ENCODE data around the gene SSC5D. TPM values are rescaled to one million over a fixed set of nuclear protein-coding genes. Genes with fewer than 3 reads are reported as not detected.
A peak's percentile ranks its signal among the peaks of the same experiment; 100 is the strongest.

The SSC5D gene
- total and polyA plus RNA-seq, 9 of the 15 experiments (the other 6 are each of a cell fraction or from before 2014, with no cell fraction given): 0.04 to 0.71 (median 0.14) TPM; not detected in 2

DNA sequence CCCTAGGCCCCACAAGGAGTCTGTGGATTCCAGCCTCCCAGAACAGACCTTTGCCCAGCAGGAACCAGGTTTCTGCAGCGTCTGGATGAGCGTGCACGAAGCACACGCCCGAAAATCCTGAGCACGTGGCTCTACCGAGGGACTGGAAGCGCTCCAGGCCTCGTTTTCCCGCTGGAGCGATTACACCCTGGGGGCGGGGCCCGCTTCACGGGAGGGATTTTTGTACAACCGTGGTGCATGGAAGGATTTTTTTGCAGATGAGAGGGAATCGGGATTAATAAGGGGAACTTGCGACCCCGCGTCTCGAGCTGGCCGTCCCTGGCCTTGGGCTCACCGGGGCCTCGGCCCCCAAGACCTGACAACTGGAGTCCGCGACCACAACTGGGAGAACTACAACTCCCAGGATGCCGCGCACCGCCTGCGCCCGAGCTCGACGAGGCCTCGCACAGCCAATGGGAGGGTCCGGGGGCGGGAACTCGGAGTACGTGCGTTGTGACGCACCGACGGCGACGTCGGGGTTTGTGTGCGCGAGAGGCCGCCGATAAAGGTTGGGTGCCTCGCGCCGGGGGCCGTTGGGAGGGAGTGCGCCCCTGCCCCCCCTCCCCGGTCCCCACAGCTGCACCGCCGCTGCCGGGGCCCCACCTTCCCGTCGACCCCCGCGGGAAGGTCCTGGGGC is 12.0 kb upstream of the SSC5D start, which contains the start of gene ZNF628 (continued):
- TF ChIP-seq, protein P1, sequence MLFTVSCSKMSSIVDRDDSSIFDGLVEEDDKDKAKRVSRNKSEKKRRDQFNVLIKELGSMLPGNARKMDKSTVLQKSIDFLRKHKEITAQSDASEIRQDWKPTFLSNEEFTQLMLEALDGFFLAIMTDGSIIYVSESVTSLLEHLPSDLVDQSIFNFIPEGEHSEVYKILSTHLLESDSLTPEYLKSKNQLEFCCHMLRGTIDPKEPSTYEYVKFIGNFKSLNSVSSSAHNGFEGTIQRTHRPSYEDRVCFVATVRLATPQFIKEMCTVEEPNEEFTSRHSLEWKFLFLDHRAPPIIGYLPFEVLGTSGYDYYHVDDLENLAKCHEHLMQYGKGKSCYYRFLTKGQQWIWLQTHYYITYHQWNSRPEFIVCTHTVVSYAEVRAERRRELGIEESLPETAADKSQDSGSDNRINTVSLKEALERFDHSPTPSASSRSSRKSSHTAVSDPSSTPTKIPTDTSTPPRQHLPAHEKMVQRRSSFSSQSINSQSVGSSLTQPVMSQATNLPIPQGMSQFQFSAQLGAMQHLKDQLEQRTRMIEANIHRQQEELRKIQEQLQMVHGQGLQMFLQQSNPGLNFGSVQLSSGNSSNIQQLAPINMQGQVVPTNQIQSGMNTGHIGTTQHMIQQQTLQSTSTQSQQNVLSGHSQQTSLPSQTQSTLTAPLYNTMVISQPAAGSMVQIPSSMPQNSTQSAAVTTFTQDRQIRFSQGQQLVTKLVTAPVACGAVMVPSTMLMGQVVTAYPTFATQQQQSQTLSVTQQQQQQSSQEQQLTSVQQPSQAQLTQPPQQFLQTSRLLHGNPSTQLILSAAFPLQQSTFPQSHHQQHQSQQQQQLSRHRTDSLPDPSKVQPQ (CRISPR knock-in tag; IDR thresholded peaks at IDR 0.05; ENCODE audit: borderline replicate concordance): no peak
- TF ChIP-seq TGIF2 (CRISPR knock-in tag; IDR thresholded peaks at IDR 0.05): no peak
- TF ChIP-seq MYC (IDR thresholded peaks at IDR 0.05; ENCODE audit: low read depth, low read length): peak; percentile 98
- peak; percentile 99 for TF ChIP-seq MYC (CRISPR knock-in tag; IDR thresholded peaks at IDR 0.05; ENCODE audit: borderline replicate concordance, low read depth)
- no peak for TF ChIP-seq BRD4 (IDR thresholded peaks at IDR 0.05)
- peak; percentile 41; the same call in 1 of the 2 replicates for TF ChIP-seq ZNF717 (CRISPR knock-in tag; IDR thresholded peaks at IDR 0.05)
- no peak for TF ChIP-seq TAF15 (IDR thresholded peaks at IDR 0.05; ENCODE audit: low read depth, low read length)
- peak; percentile 64 for TF ChIP-seq KHSRP (IDR thresholded peaks at IDR 0.05)
- TF ChIP-seq C11orf30 (IDR thresholded peaks at IDR 0.05; ENCODE audit: low read depth): peak; percentile 40; the same call in 1 of the 2 replicates
- no peak for TF ChIP-seq ZKSCAN3 (CRISPR knock-in tag; IDR thresholded peaks at IDR 0.05)
- no peak for TF ChIP-seq STAT5B (CRISPR knock-in tag; IDR thresholded peaks at IDR 0.05)
- TF ChIP-seq PHB2 (IDR thresholded peaks at IDR 0.05; ENCODE audit: low read depth): no peak
- TF ChIP-seq ZFX (CRISPR knock-in tag; IDR thresholded peaks at IDR 0.05): peak; percentile 99
- peak; percentile 96; the same call in 1 of the 2 replicates for TF ChIP-seq KAT7 (CRISPR knock-in tag; IDR thresholded peaks at IDR 0.05; ENCODE audit: borderline replicate concordance)
- no peak for TF ChIP-seq ARID1B (IDR thresholded peaks at IDR 0.05)
- TF ChIP-seq, protein P2, sequence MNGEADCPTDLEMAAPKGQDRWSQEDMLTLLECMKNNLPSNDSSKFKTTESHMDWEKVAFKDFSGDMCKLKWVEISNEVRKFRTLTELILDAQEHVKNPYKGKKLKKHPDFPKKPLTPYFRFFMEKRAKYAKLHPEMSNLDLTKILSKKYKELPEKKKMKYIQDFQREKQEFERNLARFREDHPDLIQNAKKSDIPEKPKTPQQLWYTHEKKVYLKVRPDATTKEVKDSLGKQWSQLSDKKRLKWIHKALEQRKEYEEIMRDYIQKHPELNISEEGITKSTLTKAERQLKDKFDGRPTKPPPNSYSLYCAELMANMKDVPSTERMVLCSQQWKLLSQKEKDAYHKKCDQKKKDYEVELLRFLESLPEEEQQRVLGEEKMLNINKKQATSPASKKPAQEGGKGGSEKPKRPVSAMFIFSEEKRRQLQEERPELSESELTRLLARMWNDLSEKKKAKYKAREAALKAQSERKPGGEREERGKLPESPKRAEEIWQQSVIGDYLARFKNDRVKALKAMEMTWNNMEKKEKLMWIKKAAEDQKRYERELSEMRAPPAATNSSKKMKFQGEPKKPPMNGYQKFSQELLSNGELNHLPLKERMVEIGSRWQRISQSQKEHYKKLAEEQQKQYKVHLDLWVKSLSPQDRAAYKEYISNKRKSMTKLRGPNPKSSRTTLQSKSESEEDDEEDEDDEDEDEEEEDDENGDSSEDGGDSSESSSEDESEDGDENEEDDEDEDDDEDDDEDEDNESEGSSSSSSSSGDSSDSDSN (IDR thresholded peaks at IDR 0.05; ENCODE audit: borderline replicate concordance in 1 of 2, low read depth in 2 of 2, low read length in 2 of 2): no peak
- TF ChIP-seq, protein P3, sequence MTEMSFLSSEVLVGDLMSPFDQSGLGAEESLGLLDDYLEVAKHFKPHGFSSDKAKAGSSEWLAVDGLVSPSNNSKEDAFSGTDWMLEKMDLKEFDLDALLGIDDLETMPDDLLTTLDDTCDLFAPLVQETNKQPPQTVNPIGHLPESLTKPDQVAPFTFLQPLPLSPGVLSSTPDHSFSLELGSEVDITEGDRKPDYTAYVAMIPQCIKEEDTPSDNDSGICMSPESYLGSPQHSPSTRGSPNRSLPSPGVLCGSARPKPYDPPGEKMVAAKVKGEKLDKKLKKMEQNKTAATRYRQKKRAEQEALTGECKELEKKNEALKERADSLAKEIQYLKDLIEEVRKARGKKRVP (CRISPR knock-in tag; IDR thresholded peaks at IDR 0.05): no peak
- TF ChIP-seq TEAD4 (IDR thresholded peaks at IDR 0.05; ENCODE audit: low read length): 0 out of 2 replicates have a peak, but pooled peaks have one; percentile 9
- TF ChIP-seq TEAD4 (CRISPR knock-in tag; IDR thresholded peaks at IDR 0.05; ENCODE audit: borderline replicate concordance): no peak
- no peak for TF ChIP-seq MCM2 (IDR thresholded peaks at IDR 0.05; ENCODE audit: low read depth)
- TF ChIP-seq RBM17 (IDR thresholded peaks at IDR 0.05; ENCODE audit: borderline replicate concordance, low read depth, low read length): no peak
- peak; percentile 71; the same call in 1 of the 2 replicates for TF ChIP-seq MTA3 (IDR thresholded peaks at IDR 0.05; ENCODE audit: borderline replicate concordance)
- TF ChIP-seq SMAD2 (IDR thresholded peaks at IDR 0.05; ENCODE audit: low read depth, low read length): no peak
- no peak for TF ChIP-seq ZNF764 (CRISPR knock-in tag; IDR thresholded peaks at IDR 0.05; ENCODE audit: low read depth)
- TF ChIP-seq SAFB (IDR thresholded peaks at IDR 0.05; ENCODE audit: borderline replicate concordance, low read depth, low read length): no peak
